ENCODE results near the gene LMF1. TPM values are rescaled to one million over a fixed set of nuclear protein-coding genes. Genes with fewer than 3 reads are reported as not detected.

Gene LMF1
- polyA plus RNA-seq, 1 donor (not counting 4 experiments of a cell fraction or from before 2014, with no cell fraction given) = 3.1 TPM

DNA sequence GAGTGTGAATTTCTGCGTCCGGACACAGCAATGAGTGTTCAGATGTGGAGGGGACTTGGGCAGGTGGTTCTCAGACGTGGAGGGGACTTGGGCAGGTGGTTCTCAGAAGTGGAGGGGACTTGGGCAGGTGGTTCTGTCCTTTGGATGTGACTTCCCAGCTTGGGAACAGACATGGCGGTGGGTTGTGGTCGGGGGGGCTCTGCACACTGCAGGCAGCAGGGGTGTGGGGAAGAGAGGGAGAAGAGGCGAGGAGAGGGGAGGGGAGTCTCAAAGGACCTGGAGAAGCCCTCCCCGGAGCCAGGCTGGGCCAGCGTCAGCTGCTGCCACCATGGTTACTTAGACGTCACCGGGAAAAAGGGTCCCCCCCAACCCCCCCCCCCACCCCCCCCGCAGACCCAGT lies 20.6 kb upstream of the LMF1 start:
- no peak for DNase-seq (ENCODE audit: low read depth, low spot score)
- TF ChIP-seq EZH2 (IDR thresholded peaks at IDR 0.05; ENCODE audit: low read length) (no peak), CTCF (optimal IDR thresholded peaks at IDR 0.05 in 1 of 3, IDR thresholded peaks at IDR 0.05 in 1 of 3, conservative IDR thresholded peaks at IDR 0.05 in 1 of 3; ENCODE audit: extremely low read depth in 1 of 3, insufficient read depth in 2 of 3, low read length in 3 of 3) (no peak)
- Histone ChIP-seq H3K27me3 (ENCODE audit: control insufficient read depth, extremely low read depth, insufficient read depth, low read length) (peaks cover 30% of the 10 kb centered on the region), H3K9me3 (ENCODE audit: control insufficient read depth, low read depth, low read length) (peaks cover 15% of the 10 kb centered on the region), H3K9me1 (ENCODE audit: control insufficient read depth, extremely low read depth, insufficient read depth, low read length) (no peaks in the 10 kb centered on the region), H3K4me1 (ENCODE audit: control insufficient read depth, extremely low read depth, insufficient read depth, low read length) (no peaks in the 10 kb centered on the region), H3K9ac (ENCODE audit: control insufficient read depth, extremely low read depth, insufficient read depth, low read length) (no peak overlapping the region), H3K79me2 (ENCODE audit: control insufficient read depth, insufficient read depth, low read length) (no peaks in the 10 kb centered on the region), H3K4me3 (ENCODE audit: control insufficient read depth in 2 of 3, extremely low read depth in 1 of 3, insufficient read depth in 2 of 3, low read depth in 1 of 3, low read length in 3 of 3) (no peak overlapping the region), H3K27ac (ENCODE audit: control insufficient read depth, insufficient read depth, low read length) (no peak overlapping the region), H3K36me3 (ENCODE audit: control insufficient read depth in 2 of 2, extremely low read depth in 1 of 2, insufficient read depth in 2 of 2, low read length in 2 of 2) (no peaks in the 10 kb centered on the region), H4K20me1 (ENCODE audit: control insufficient read depth, extremely low read depth, insufficient read depth, low read length) (no peaks in the 10 kb centered on the region), H2AFZ (ENCODE audit: control insufficient read depth, low read length) (no peak overlapping the region), H3K4me2 (ENCODE audit: control insufficient read depth, extremely low read depth, insufficient read depth, low read depth, low read length) (no peak overlapping the region)
- no peak for FAIRE-seq
- dilution Hi-C loops (cut with MboI; ENCODE audit: extremely low pct_ligation_motif_present, low sequenced_read_pairs) = no loop called here

DNA sequence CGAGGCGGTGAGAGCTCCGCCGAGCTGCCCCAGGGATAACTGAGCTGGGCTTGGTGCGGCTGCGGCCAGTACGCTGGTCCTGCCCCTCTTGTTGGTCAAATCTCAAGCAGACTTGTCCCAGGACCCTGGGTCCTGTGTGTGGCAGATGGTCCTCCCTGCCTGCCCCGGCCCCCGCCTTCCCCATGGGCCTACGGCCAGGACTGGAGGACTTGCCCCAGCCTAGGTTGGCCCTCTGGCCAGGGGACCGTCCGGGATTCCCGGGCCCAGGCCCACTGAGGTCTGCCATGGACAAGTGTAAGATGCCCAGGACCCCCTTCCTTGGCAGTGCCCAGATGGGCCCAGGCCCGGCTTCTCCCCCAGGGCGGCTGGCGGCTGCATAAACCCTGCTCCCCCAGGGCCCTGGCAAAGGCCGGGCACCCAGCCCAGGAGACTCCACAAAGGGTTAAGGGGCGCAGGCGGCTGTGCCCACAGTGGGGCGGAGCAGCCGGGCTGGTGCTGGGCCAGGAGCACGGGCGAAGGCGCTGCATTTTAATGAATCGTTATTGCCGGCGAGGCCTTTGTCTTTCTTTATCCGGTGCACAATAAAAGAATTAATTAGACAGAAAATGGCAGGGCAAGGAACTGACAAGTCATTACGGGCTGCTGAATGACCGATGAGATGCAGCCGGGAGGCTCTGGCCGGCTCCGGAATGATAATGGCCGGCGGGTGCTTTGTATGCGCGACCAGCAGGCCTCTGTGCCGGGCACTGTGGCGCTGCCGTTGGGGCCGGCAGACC lies 19.9 kb upstream of the LMF1 start:
- Histone ChIP-seq H3K4me2 (ENCODE audit: control insufficient read depth, extremely low read depth, insufficient read depth, low read depth, low read length) (no peak overlapping the region), H4K20me1 (ENCODE audit: control insufficient read depth, extremely low read depth, insufficient read depth, low read length) (no peaks in the 10 kb centered on the region), H3K9ac (ENCODE audit: control insufficient read depth, extremely low read depth, insufficient read depth, low read length) (no peak overlapping the region), H3K9me3 (ENCODE audit: control insufficient read depth, low read depth, low read length) (peaks cover 12% of the 10 kb centered on the region), H2AFZ (ENCODE audit: control insufficient read depth, low read length) (no peak overlapping the region), H3K79me2 (ENCODE audit: control insufficient read depth, insufficient read depth, low read length) (no peaks in the 10 kb centered on the region), H3K9me1 (ENCODE audit: control insufficient read depth, extremely low read depth, insufficient read depth, low read length) (no peaks in the 10 kb centered on the region), H3K4me1 (ENCODE audit: control insufficient read depth, extremely low read depth, insufficient read depth, low read length) (no peaks in the 10 kb centered on the region), H3K27ac (ENCODE audit: control insufficient read depth, insufficient read depth, low read length) (no peak overlapping the region), H3K27me3 (ENCODE audit: control insufficient read depth, extremely low read depth, insufficient read depth, low read length) (peaks cover 31% of the 10 kb centered on the region), H3K36me3 (ENCODE audit: control insufficient read depth in 2 of 2, extremely low read depth in 1 of 2, insufficient read depth in 2 of 2, low read length in 2 of 2) (no peaks in the 10 kb centered on the region), H3K4me3 (ENCODE audit: control insufficient read depth in 2 of 3, extremely low read depth in 1 of 3, insufficient read depth in 2 of 3, low read depth in 1 of 3, low read length in 3 of 3) (no peak overlapping the region)
- no peak for TF ChIP-seq CTCF (optimal IDR thresholded peaks at IDR 0.05 in 1 of 3, IDR thresholded peaks at IDR 0.05 in 1 of 3, conservative IDR thresholded peaks at IDR 0.05 in 1 of 3; ENCODE audit: extremely low read depth in 1 of 3, insufficient read depth in 2 of 3, low read length in 3 of 3)
- TF ChIP-seq EZH2 (IDR thresholded peaks at IDR 0.05; ENCODE audit: low read length) = no peak
- dilution Hi-C loops (cut with MboI; ENCODE audit: extremely low pct_ligation_motif_present, low sequenced_read_pairs) = no loop called here
- FAIRE-seq (no peak), DNase-seq (ENCODE audit: low read depth, low spot score) (no peak)

All from keratinocyte (primary cell).